ENCODE measurements around the gene CSH1.
"Not testable (repeated sequence)": the region's sequence is repeated elsewhere in the genome, so short reads cannot be mapped to it uniquely, and the experiment has no call there.

The CSH1 gene

DNA sequence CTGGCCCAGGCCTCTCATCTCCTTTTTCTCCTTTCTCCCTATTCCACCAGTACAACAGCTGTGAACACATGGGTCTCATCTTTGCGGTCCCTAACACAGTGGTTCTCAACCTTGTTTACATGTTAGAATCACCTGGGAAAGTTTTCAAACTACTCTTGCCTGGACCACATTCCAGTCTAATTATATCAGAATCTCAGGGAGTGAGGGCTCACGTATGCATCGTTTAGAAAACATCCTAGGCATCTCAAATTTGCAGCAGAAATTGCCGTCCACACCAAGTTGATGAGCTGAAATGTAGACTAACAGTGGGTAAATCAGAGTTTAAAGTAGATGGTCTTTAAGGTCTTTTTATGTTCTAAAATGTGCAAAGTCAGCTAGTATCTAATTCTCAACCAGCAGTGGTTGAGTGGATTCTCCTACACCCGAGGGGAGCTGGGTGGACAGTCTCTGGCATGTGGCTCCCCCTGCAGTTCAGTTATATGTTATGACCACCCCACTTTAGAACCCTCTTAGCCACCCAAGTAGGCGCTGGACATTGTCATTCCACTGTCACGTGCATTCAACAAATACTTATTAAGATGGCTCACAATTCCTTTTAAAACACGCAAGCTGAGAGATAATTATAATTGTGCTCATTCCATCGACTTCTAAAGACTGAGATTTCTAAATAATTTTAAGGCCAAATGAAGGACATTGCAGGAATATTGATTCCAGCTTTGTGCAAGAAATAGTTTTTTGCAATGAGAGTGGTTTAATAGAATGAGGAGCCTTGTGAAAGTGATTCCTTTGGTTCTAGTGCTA lies 26.7 kb downstream of the CSH1 start:
- not testable (repeated sequence) for DNase-seq (ENCODE audit: low read depth)

DNA sequence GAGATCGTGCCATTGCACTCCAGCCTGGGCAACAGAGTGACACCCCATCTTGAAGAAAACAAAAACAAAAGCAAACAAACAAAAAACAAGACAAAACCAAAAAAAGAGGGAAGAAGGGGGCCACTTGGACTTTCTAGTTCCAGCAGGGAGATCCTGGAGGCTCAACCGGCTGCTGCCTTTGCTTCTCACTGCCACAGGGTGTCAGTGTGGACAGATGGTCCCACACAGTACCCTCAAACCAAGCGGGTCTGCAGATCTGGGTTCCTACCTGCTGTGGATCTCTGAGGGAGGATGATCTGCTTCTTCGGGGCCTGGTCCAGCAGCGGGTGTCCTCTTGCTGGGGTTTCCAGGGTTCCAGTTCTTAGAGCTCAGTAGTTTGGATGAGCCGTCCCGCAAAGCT lies 29.7 kb downstream of the CSH1 start:
- not testable (repeated sequence) for DNase-seq (ENCODE audit: low read depth)

DNA sequence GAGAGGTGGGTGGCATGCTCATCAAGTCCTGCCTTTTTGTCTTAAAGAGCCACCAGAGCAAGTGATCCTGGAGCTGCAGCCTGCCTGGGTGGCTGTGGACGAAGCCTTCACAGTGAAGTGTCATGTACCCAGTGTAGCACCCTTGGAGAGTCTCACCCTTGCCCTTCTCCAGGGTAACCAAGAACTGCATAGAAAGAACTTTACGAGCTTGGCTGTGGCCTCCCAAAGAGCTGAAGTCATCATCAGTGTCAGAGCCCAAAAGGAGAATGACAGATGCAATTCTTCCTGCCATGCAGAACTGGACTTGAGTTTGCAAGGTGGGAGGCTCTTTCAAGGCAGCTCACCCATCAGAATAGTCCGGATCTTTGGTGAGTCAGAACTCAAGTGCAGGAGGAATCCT lies 37.1 kb downstream of the CSH1 start:
- no peak for DNase-seq (ENCODE audit: low read depth)

DNA sequence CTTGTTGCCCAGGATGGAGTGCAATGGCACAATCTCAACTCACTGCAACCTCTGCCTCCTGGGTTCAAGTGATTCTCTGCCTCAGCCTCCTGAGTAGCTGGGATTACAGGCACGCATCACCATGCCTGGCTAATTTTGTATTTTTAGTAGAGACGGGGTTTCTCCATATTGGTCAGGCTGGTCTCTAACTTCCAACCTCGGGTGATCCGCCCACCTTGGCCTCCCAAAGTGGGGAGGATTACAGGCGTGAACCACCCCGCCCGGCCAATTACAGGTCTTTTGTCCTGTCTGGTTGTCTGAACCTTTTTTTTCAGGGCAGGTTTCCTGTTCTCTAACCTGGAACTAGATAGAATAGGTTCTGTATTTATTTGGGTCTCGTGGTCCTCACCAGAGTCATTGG lies 39.9 kb downstream of the CSH1 start:
- DNase-seq (ENCODE audit: low read depth), result not testable (repeated sequence)

DNA sequence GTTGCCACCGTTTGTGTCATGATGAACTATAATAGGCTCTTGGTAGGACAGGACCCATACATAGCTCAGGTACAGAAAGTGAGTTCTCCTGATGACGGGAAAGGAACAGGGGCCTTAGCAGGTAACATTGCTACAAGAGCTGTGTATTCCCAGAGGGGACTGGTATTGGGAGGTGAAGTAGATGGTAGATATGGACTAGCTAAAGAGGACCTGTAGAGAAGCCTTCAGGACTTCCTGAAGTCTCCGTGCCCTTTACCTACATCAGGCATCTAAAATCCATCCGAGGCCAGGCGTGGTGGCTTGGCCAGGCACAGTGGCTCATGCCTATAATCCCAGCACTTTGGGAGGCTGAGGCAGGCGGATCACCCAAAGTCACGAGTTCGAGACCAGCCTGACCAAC lies 41.2 kb downstream of the CSH1 start:
- DNase-seq (ENCODE audit: low read depth), result no peak

DNA sequence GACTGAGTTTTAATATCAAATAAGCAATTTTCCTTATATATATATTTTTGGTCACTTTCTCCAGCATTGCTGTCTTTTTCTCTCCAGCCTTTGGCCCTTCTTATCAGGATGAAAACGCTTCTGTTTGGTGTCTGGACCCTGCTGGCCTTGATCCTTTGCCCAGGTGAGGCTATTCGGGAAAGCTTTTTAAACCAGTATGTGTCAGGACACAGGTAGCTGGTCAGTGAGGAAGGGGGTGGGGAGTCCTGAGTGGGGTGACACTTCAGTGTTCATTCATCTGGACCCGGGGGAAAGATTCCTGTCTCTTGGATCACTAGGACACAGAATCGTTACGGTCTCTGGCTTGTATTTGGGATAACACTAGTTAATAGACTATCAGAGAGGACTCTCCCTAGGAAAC lies 41.7 kb downstream of the CSH1 start:
- DNase-seq (ENCODE audit: low read depth), result no peak

DNA sequence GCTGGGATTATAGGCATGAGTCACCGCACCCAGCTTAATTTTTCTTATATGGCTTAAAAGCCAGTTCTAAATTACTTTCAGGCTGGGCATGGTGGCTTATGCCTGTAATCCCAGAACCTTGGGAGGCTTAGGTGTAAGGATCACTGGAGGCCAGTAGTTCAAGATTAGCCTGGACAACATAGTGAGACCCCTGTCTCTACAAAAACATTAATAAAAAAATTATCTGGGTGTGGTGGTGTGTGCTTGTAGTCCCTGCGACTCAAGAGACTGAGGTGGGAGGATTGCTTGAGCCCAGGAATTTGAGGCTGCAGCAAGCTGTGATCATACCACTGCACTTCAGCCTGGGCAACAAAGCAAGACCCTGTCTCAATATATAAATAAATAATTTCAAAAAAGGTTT lies 43.1 kb downstream of the CSH1 start:
- no peak for DNase-seq (ENCODE audit: low read depth)

DNA sequence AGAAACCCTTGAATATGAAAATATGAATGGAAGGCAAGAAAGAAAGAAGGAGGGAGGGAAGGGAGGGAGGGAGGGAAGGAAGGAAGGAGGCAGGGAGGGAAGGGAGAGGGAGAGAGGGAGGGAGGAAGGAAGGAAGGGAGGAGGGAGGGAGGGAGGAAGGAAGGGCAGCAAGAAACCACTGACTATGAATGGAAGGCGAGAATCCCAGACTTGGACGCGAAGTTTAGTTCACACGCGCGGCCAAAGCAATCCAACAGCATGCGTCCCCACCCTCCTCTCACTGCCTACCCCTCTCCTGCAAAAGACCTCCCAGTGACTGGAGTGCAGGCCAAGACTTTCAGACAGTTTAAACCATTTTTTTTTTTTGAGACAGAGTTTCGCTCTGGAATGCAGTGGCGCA lies 46.0 kb downstream of the CSH1 start:
- no peak for DNase-seq (ENCODE audit: low read depth)

DNA sequence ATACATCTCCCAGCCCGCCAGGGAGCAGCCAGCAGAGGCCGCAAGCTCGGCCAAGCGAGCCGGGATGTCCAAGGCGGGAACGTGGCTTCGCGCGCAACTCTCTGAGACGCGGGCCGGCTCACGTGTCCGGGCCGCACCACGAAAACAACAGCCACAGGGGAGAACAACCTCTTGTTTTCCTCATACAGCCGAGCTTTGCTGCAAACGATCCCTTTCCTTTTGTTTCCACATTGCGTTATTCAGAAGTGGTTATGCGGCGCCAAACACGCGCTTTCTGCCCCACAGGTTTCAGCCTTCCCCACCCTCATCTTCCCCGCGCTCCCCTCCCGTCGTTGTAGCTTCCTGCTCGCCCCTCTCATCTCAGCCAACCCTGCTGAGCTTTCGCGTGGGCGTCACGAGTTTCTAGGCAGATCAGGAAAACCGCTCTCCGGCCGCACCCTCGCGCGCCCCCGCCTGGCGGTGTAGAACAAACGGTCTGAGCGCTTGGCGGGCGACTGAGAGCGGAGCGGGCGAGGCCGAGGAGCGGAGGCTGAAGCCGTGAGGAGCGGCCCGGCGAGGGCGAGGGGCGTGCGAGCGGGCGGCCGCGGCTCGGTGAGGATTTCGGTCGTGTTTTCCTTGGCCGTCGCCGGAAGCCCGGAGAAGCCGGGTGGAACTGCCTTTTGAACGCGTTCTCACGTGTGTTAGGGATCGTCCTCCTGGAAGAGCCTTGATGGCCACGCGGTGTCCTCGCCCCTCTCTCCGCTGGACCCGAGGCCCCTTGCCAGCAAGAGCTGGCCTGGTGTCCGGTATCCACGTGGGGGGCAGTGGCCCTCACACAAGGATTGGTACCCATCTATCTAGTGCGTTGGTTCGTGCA lies 47.3 kb downstream of the CSH1 start:
- peak; percentile 84 for DNase-seq (ENCODE audit: low read depth)

DNA sequence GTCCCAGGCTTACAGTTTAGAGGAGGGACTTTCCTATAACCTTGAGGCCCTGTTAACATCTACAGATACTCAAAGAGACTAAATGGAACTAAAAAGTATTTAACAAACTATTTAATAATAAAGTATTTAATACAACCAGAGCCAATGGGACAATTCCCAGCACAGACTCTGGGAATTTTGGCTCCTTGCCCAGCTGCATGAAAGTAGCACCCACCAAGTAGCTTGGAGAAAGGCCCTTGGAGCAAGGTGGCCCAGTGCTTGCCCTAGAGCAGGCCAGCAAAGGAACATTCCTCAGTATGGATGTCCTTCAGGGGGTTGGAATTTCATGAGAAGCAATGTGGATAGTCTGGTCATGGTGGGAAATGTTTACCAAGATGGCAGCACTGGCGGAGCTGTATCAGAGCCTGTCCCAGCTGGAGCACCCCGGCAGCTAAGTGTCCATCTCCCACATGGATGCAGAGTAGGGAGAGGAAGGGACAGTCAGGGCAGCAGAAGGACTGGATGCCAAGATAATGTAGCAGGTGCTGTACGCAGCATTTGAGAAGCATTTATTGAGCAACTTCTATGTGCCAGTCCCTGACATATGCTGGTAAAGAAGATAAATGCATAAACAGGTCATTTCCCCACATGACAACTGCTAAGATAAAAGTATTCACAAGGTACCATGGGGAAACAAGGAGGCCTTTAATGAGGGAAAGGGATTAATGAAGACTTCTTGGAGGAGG lies 48.7 kb downstream of the CSH1 start:
- no peak for DNase-seq (ENCODE audit: low read depth)

DNA sequence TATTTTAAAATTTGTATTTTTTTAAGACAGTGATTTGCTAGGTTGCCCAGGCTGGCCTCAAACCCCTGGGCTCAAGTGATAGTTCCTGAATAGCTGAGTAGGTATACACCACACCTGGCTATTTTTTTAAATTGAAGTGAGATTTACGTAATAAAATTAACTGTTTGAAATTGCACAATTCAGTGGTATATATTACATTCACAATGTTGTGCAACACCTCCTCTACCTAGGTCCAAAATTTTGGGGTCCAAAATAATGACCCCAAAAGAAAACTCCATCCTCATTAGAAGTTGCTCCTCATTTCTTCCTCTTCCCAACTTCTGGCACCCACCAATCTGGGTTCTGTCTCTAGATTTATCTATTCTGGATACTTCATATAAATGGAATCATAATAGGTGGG lies 50.9 kb downstream of the CSH1 start:
- DNase-seq (ENCODE audit: low read depth), result no peak
